IMR-90 (cell line): ENCODE data around the gene SHROOM3. TPM values are rescaled to one million over a fixed set of nuclear protein-coding genes. Genes with fewer than 3 reads are reported as not detected.

Experiments used
- ATAC-seq: fragments of 200-7000 bp; cut with Tn5 transposase; 2 replicates; pipeline ENCODE4 v1.9.1; 2020; ENCODE audit warnings: low read depth, mild to moderate bottlenecking, moderate library complexity
- BruUV-seq: library from RNA; stranded (reverse); fragments of 400-500 nt; replicated peaks from 2 replicates; lab custom pipeline; 2021; lab: Mats Ljungman, UMichigan
- CTCF ChIA-PET: fragments of 300-600 bp; formaldehyde crosslinking; extraction: SDS; loops from one replicate; lab custom pipeline; 2021; ENCODE audit warnings: antibody characterized with exemption; lab: Yijun Ruan, JAX
- POLR2A ChIA-PET: fragments of 300-600 bp; sonication (Branson Sonifier 250); formaldehyde crosslinking; loops from one replicate; lab custom pipeline; 2022; ENCODE audit warnings: antibody characterized with exemption; ENCODE audit not compliant: unreplicated experiment; lab: Charles Lee
- DNase-seq: peaks from one replicate; pipeline ENCODE4 v3.0.0; 2013
- H2AFZ ChIP-seq: replicated peaks from 2 replicates; pipeline ENCODE3; 2013; ENCODE audit warnings: low read length, mild to moderate bottlenecking; ENCODE audit not compliant: poor library complexity
- H2AK5ac ChIP-seq: 2 replicates; pipeline ENCODE4 v1.6.1; 2013; ENCODE audit warnings: low read depth, low read length, inconsistent platforms
- H2AK9ac ChIP-seq: replicated peaks from 2 replicates; pipeline ENCODE3; 2013; ENCODE audit warnings: mild to moderate bottlenecking, low read depth, low read length, moderate library complexity; ENCODE audit not compliant: poor library complexity
- H2BK120ac ChIP-seq: 2 replicates; pipeline ENCODE4 v1.6.1; 2013; ENCODE audit warnings: low read depth, low read length, inconsistent platforms
- H2BK15ac ChIP-seq: 3 replicates; pipeline ENCODE4 v1.6.1; 2013; ENCODE audit warnings: low read depth, low read length, inconsistent platforms
- H2BK20ac ChIP-seq: 2 replicates; pipeline ENCODE4 v1.6.1; 2013; ENCODE audit warnings: low read depth, mild to moderate bottlenecking, inconsistent platforms, low read length, moderate library complexity
- H2BK5ac ChIP-seq: 2 replicates; pipeline ENCODE4 v1.6.1; 2013; ENCODE audit warnings: mild to moderate bottlenecking, low read depth, low read length, inconsistent platforms; ENCODE audit not compliant: poor library complexity, severe bottlenecking
- H3K14ac ChIP-seq: replicated peaks from 2 replicates; pipeline ENCODE4 v1.6.1; 2013; ENCODE audit warnings: low read depth, low read length, inconsistent platforms
- H3K18ac ChIP-seq: 2 replicates; pipeline ENCODE4 v1.6.1; 2013; ENCODE audit warnings: low read depth, low read length, control low read depth
- H3K23ac ChIP-seq: 2 replicates; pipeline ENCODE4 v1.6.1; 2013; ENCODE audit warnings: low read depth, low read length, inconsistent platforms
- H3K27ac ChIP-seq: 2 replicates; pipeline ENCODE4 v1.5.1; 2013; ENCODE audit warnings: mild to moderate bottlenecking, control low read depth, low read length; ENCODE audit not compliant: insufficient read depth
- H3K27me3 ChIP-seq: 2 replicates; pipeline ENCODE4 v1.6.1; 2013; ENCODE audit warnings: low read length; ENCODE audit not compliant: control insufficient read depth, insufficient read depth
- H3K36me3 ChIP-seq: 2 replicates; pipeline ENCODE4 v1.6.1; 2013; ENCODE audit warnings: low read length, mixed read lengths; ENCODE audit not compliant: control insufficient read depth, insufficient read depth
- H3K4ac ChIP-seq: 2 replicates; pipeline ENCODE4 v1.6.1; 2013; ENCODE audit warnings: low read depth, low read length, inconsistent platforms
- H3K4me1 ChIP-seq: 2 replicates; pipeline ENCODE4 v1.6.1; 2013; ENCODE audit warnings: low read length, mixed read lengths; ENCODE audit not compliant: control insufficient read depth, insufficient read depth
- H3K4me2 ChIP-seq: 2 replicates; pipeline ENCODE4 v1.6.1; 2013; ENCODE audit warnings: low read depth, mild to moderate bottlenecking, control low read depth, low read length, moderate library complexity
- H3K4me3 ChIP-seq: 2 replicates; pipeline ENCODE4 v1.5.1; 2013; ENCODE audit warnings: low read depth, mild to moderate bottlenecking, control low read depth, low read length, moderate library complexity; ENCODE audit not compliant: insufficient read depth
- H3K56ac ChIP-seq: 2 replicates; pipeline ENCODE4 v1.6.1; 2013; ENCODE audit warnings: low read length, inconsistent platforms; ENCODE audit not compliant: insufficient read depth; ENCODE audit errors: extremely low read depth
- H3K79me1 ChIP-seq, 2 experiments: 2 replicates each; pipeline ENCODE4 v1.6.1; 2013; ENCODE audit warnings: low read length in 2 of 2, inconsistent platforms in 1 of 2, low read depth in 1 of 2
- H3K9ac ChIP-seq: 2 replicates; pipeline ENCODE4 v1.6.1; 2013; ENCODE audit warnings: low read depth, low read length, control low read depth
- H3K9me1 ChIP-seq: 2 replicates; pipeline ENCODE4 v1.6.1; 2013; ENCODE audit warnings: low read length, inconsistent platforms; ENCODE audit not compliant: insufficient read depth
- H3K9me3 ChIP-seq: 2 replicates; pipeline ENCODE4 v1.6.1; 2013; ENCODE audit warnings: low read length; ENCODE audit not compliant: control insufficient read depth, insufficient read depth
- H4K20me1 ChIP-seq: 2 replicates; pipeline ENCODE4 v1.6.1; 2013; ENCODE audit warnings: low read length, inconsistent platforms; ENCODE audit not compliant: insufficient read depth
- H4K5ac ChIP-seq: 2 replicates; pipeline ENCODE4 v1.6.1; 2013; ENCODE audit warnings: mild to moderate bottlenecking, low read depth, low read length, control low read depth
- H4K8ac ChIP-seq, 2 experiments: 2 replicates each; pipeline ENCODE4 v1.6.1; 2013; ENCODE audit warnings: low read depth in 2 of 2, low read length in 2 of 2, control low read depth in 1 of 2, inconsistent platforms in 1 of 2
- H4K91ac ChIP-seq: 2 replicates; pipeline ENCODE4 v1.6.1; 2013; ENCODE audit warnings: low read depth, low read length, inconsistent platforms; ENCODE audit not compliant: insufficient read depth
- BHLHE40 ChIP-seq: fragments of 150-350 bp; IDR thresholded peaks from 2 replicates; pipeline ENCODE4 v1.6.1; 2016; ENCODE audit warnings: mild to moderate bottlenecking, low read depth, low read length
- CTCF ChIP-seq: conservative IDR thresholded peaks from 2 replicates; pipeline ENCODE4 v1.5.1; 2012; ENCODE audit warnings: mild to moderate bottlenecking, low read depth, low read length, improper control_type of control experiment
- FOS ChIP-seq: fragments of 150-350 bp; IDR thresholded peaks from 2 replicates; pipeline ENCODE4 v1.6.1; 2016; ENCODE audit warnings: low read depth, low read length
- MXI1 ChIP-seq: IDR thresholded peaks from 2 replicates; pipeline ENCODE4 v1.6.1; 2012; ENCODE audit warnings: low read depth, mild to moderate bottlenecking, low read length, moderate library complexity, borderline replicate concordance
- NFE2L2 ChIP-seq: fragments of 150-350 bp; IDR thresholded peaks from 2 replicates; pipeline ENCODE4 v1.6.1; 2016; ENCODE audit warnings: low read depth, mild to moderate bottlenecking, low read length
- RAD21 ChIP-seq: IDR thresholded peaks from 2 replicates; pipeline ENCODE4 v1.6.1; 2012; ENCODE audit warnings: low read length, improper control_type of control experiment
- RCOR1 ChIP-seq: IDR thresholded peaks from 2 replicates; pipeline ENCODE4 v1.6.1; 2012; ENCODE audit warnings: mild to moderate bottlenecking, low read length, improper control_type of control experiment; ENCODE audit not compliant: insufficient replicate concordance
- WGBS, 2 experiments: methylation state at CpG; one replicate each; pipeline versions ENCODE4 v1.1.5 to v1.1.7; 2013; ENCODE audit warnings: missing lambda C conversion rate in 2 of 2; ENCODE audit not compliant: insufficient read length in 1 of 2; ENCODE audit errors: extremely low coverage in 2 of 2; 5-methylcytosine and 5-hydroxymethylcytosine counted together
- dilution Hi-C: fragments of 300-500 bp; cut with HindIII; formaldehyde crosslinking; loops from one replicate; pipeline ENCODE4 v1.14.3; 2018; ENCODE audit warnings: low sequenced_read_pairs; ENCODE audit not compliant: unreplicated experiment
- in situ Hi-C: fragments of 300-500 bp; cut with MboI; formaldehyde crosslinking; loops from 3 replicates; pipeline ENCODE4 v1.14.3; 2019; ENCODE audit warnings: low sequenced_read_pairs, inconsistent platforms, mixed read lengths
- intact Hi-C: fragments of 100-400 bp; cut with micrococcal nuclease; formaldehyde crosslinking; loops from 2 replicates; pipeline ENCODE4 v1.10.0; 2022
- polyA plus RNA-seq, 3 experiments: library from polyadenylated mRNA; depleted of rRNA; stranded (reverse); fragments of >200 nt; gene quantifications; 2 replicates each; pipeline ENCODE4 v1.2.3, GENCODE V29; 2012; ENCODE audit warnings: low replicate concordance in 1 of 3
- total RNA-seq: library from RNA; depleted of rRNA; stranded (reverse); fragments of >200 nt; gene quantifications from 2 replicates; pipeline ENCODE4 v1.2.3, GENCODE V29; 2012

The SHROOM3 gene
- total and polyA plus RNA-seq, 2 of the 4 experiments (the other 2 are of a cell fraction): 10.8 to 19.5 TPM

DNA sequence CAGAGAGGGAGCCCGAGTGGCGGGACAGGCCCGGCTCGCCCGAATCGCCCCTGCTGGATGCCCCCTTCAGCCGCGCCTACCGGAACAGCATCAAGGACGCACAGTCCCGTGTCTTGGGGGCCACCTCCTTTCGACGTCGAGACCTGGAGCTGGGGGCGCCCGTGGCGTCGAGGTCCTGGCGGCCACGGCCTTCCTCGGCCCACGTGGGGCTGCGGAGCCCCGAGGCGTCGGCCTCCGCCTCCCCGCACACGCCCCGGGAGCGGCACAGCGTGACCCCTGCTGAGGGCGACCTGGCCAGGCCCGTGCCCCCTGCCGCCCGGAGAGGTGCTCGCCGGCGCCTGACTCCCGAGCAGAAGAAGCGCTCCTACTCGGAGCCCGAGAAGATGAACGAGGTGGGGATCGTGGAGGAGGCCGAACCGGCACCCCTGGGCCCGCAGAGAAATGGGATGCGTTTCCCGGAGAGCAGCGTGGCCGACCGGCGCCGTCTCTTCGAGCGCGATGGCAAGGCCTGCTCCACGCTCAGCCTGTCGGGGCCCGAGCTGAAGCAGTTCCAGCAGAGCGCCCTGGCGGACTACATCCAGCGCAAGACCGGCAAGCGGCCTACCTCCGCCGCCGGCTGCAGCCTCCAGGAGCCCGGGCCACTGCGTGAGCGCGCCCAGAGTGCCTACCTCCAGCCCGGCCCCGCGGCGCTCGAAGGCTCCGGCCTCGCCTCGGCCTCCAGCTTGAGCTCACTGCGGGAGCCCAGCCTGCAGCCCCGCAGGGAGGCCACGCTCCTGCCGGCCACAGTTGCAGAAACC is 306.0 kb downstream of the SHROOM3 start:
- no peak overlapping the region for H2AFZ ChIP-seq
- H3K23ac ChIP-seq: no peak overlapping the region
- CTCF ChIA-PET: no interaction called here
- H3K56ac ChIP-seq: no peak overlapping the region
- no TSS peak for BruUV-seq
- no peak for DNase-seq
- H2BK20ac ChIP-seq: no peak overlapping the region
- intact Hi-C loops: no loop called here
- H3K4me1 ChIP-seq: peaks cover 38% of the 10 kb centered on the region
- no peaks in the 10 kb centered on the region for H3K27me3 ChIP-seq
- no peak overlapping the region for H4K5ac ChIP-seq
- peak overlapping the region; percentile 39; the same call in 1 of the 2 replicates for H3K14ac ChIP-seq
- H3K9me1 ChIP-seq: peaks cover 14% of the 10 kb centered on the region
- no peak for TF ChIP-seq CTCF
- no peak for TF ChIP-seq FOS
- TF ChIP-seq MXI1: no peak
- no peak for TF ChIP-seq RAD21
- TF ChIP-seq BHLHE40: no peak
- TF ChIP-seq NFE2L2: no peak
- no peak for TF ChIP-seq RCOR1
- ATAC-seq: no peak
- H2BK5ac ChIP-seq: peak overlapping the region; percentile 95
- H2AK5ac ChIP-seq: peak overlapping the region; percentile 71
- dilution Hi-C loops: no loop called here
- H3K36me3 ChIP-seq: peaks cover 15% of the 10 kb centered on the region
- H3K79me1 ChIP-seq: peaks cover 12 to 47% of the 10 kb centered on the region in 2 experiments
- H3K9ac ChIP-seq: no peak overlapping the region
- H3K9me3 ChIP-seq: no peaks in the 10 kb centered on the region
- H3K18ac ChIP-seq: no peak overlapping the region; the same call in 1 of the 2 replicates
- no peaks in the 10 kb centered on the region for H4K20me1 ChIP-seq
- peak overlapping the region; percentile 54; the same call in 1 of the 2 replicates for H4K91ac ChIP-seq
- no peak overlapping the region for H2BK15ac ChIP-seq
- peak overlapping the region; percentile 61 for H3K27ac ChIP-seq
- POLR2A ChIA-PET: interaction anchor here (0.8 kb wide), 1 partner anchor 12 kb away, joined by 4 read pairs; no protein-coding TSS in a partner anchor
- in situ Hi-C loops: no loop called here
- no peak overlapping the region for H3K4me3 ChIP-seq
- no peak overlapping the region for H4K8ac ChIP-seq
- no peak overlapping the region for H3K4me2 ChIP-seq
- peak overlapping the region; percentile 78; the same call in 1 of the 2 replicates for H3K4ac ChIP-seq
- peak overlapping the region; percentile 34 for H2AK9ac ChIP-seq
- 95% methylated on average over 62 of the region's 85 CpGs; no CpG with 5 or more reads in 1 of the 2 experiments for WGBS, 2 experiments
- H2BK120ac ChIP-seq: peak overlapping the region; percentile 76; the same call in 1 of the 2 replicates
